C4-2B (cell line): ENCODE results near the gene AAMP.

Experiments
- CTCF ChIP-seq: fragments of 450-650 bp; conservative IDR thresholded peaks from 2 replicates; pipeline ENCODE4 v1.5.1; 2017; ENCODE audit warnings: mild to moderate bottlenecking
- ZFX ChIP-seq: fragments of 450-650 bp; IDR thresholded peaks from 2 replicates; pipeline ENCODE4 v1.6.1; 2017

GRCh38 chr2:218289639-218290315, 19.8 kb upstream of the AAMP start:
- no peak for TF ChIP-seq CTCF
- no peak for TF ChIP-seq ZFX
